HK-2 (cell line): Measurements from ENCODE around the gene CHST8.

Experiments used
- DNase-seq: peaks from one replicate; pipeline ENCODE4 v3.0.0-alpha.2; 2018; ENCODE audit not compliant: unreplicated experiment

CHST8 gene

GRCh38 chr19:33714149-33714548 lies 92.4 kb downstream of the CHST8 start:
- no peak for DNase-seq

- no peak for DNase-seq
Observed at GRCh38 chr19:33715462-33715861, 93.7 kb downstream of the CHST8 start.

- no peak for DNase-seq
Observed at GRCh38 chr19:33717878-33718277, 96.1 kb downstream of the CHST8 start.

- DNase-seq, result no peak
Observed at GRCh38 chr19:33718651-33719254, 97.0 kb downstream of the CHST8 start.

- no peak for DNase-seq
Observed at GRCh38 chr19:33719366-33720154, 97.8 kb downstream of the CHST8 start.

- no peak for DNase-seq
Observed at GRCh38 chr19:33720155-33720493, 98.4 kb downstream of the CHST8 start.

GRCh38 chr19:33720691-33721682 lies 99.2 kb downstream of the CHST8 start:
- DNase-seq, result no peak

- no peak for DNase-seq
Observed at GRCh38 chr19:33721735-33722297, 100.1 kb downstream of the CHST8 start.

GRCh38 chr19:33722456-33723239 lies 100.9 kb downstream of the CHST8 start:
- DNase-seq, result no peak

GRCh38 chr19:33723512-33723911 lies 101.8 kb downstream of the CHST8 start:
- DNase-seq, result no peak

- no peak for DNase-seq
Observed at GRCh38 chr19:33724021-33724720, 102.4 kb downstream of the CHST8 start.

- DNase-seq, result no peak
Observed at GRCh38 chr19:33724721-33725060, 102.9 kb downstream of the CHST8 start.

- DNase-seq, result no peak
Observed at GRCh38 chr19:33725567-33725966, 103.8 kb downstream of the CHST8 start.

GRCh38 chr19:33726756-33727155 lies 105.0 kb downstream of the CHST8 start:
- no peak for DNase-seq

GRCh38 chr19:33727331-33727998 lies 105.7 kb downstream of the CHST8 start:
- no peak for DNase-seq

- no peak for DNase-seq
Observed at GRCh38 chr19:33728141-33728540, 106.4 kb downstream of the CHST8 start.

- no peak for DNase-seq
Observed at GRCh38 chr19:33730858-33731607, 109.3 kb downstream of the CHST8 start.

- no peak for DNase-seq
Observed at GRCh38 chr19:33731881-33732280, 110.1 kb downstream of the CHST8 start.

GRCh38 chr19:33734913-33735312 lies 113.2 kb downstream of the CHST8 start:
- no peak for DNase-seq
